C4-2B (cell line): ENCODE data around the gene HGFAC.

Source experiments
- ZFX ChIP-seq: fragments of 450-650 bp; IDR thresholded peaks from 2 replicates; pipeline ENCODE4 v1.6.1; 2017
- TF ChIP-seq, protein P1 (sequence below): fragments of 450-650 bp; conservative IDR thresholded peaks from 2 replicates; pipeline ENCODE4 v1.5.1; 2017; ENCODE audit warnings: mild to moderate bottlenecking

DNA sequence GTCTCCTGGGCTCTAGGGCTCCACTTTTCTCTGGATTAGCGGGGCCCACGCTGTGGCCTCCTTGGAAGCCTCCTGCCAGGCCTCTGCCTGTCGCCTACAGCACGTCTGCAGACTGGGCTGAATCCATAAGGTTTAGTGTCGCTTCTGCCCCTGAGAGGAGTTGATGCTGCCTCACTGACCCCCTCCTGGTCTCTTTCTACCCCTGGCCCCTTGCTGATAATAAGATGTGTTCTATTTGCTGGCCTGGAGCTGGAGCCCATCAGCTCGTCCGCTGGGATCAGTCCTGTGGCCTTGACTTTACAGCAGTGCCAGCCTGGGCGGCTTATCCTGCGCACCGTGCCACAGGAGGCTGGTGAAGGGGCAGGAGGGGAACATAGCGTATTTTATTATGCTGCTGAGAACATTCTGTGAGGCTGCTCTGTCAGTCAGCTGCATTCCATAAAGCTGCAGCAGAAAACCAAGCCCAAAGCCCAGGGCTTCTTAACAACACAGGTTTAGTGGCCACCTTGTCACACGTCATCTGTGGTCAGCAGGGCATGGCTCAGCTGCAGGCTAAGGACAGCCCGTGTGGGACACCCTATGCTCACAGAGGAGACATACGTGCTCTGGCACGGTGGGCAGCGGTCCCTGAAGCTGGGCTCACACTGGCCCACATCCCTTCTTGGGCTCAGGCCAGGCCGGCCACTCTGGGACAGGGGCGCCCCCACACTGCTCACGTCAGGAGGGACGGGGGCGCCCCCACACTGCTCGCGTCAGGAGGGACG, 29.3 kb upstream of the HGFAC start:
- TF ChIP-seq, protein P1, sequence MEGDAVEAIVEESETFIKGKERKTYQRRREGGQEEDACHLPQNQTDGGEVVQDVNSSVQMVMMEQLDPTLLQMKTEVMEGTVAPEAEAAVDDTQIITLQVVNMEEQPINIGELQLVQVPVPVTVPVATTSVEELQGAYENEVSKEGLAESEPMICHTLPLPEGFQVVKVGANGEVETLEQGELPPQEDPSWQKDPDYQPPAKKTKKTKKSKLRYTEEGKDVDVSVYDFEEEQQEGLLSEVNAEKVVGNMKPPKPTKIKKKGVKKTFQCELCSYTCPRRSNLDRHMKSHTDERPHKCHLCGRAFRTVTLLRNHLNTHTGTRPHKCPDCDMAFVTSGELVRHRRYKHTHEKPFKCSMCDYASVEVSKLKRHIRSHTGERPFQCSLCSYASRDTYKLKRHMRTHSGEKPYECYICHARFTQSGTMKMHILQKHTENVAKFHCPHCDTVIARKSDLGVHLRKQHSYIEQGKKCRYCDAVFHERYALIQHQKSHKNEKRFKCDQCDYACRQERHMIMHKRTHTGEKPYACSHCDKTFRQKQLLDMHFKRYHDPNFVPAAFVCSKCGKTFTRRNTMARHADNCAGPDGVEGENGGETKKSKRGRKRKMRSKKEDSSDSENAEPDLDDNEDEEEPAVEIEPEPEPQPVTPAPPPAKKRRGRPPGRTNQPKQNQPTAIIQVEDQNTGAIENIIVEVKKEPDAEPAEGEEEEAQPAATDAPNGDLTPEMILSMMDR = no peak
- TF ChIP-seq ZFX = no peak
